ENCODE data around the gene ABCB4. TPM values are rescaled to one million over a fixed set of nuclear protein-coding genes. Genes with fewer than 3 reads are reported as not detected.

The ABCB4 gene
- polyA plus RNA-seq, 1 donor (not counting 4 experiments of a cell fraction or from before 2014, with no cell fraction given) = not detected

- Histone ChIP-seq H3K4me2 (ENCODE audit: control insufficient read depth, extremely low read depth, insufficient read depth, low read depth, low read length) (no peak overlapping the region), H3K4me3 (ENCODE audit: control insufficient read depth in 2 of 3, extremely low read depth in 1 of 3, insufficient read depth in 2 of 3, low read depth in 1 of 3, low read length in 3 of 3) (no peak overlapping the region), H2AFZ (ENCODE audit: control insufficient read depth, low read length) (no peak overlapping the region), H3K79me2 (ENCODE audit: control insufficient read depth, insufficient read depth, low read length) (no peaks in the 10 kb centered on the region), H4K20me1 (ENCODE audit: control insufficient read depth, extremely low read depth, insufficient read depth, low read length) (no peaks in the 10 kb centered on the region), H3K9ac (ENCODE audit: control insufficient read depth, extremely low read depth, insufficient read depth, low read length) (no peak overlapping the region), H3K27ac (ENCODE audit: control insufficient read depth, insufficient read depth, low read length) (no peak overlapping the region), H3K27me3 (ENCODE audit: control insufficient read depth, extremely low read depth, insufficient read depth, low read length) (no peaks in the 10 kb centered on the region), H3K9me3 (ENCODE audit: control insufficient read depth, low read depth, low read length) (no peaks in the 10 kb centered on the region), H3K4me1 (ENCODE audit: control insufficient read depth, extremely low read depth, insufficient read depth, low read length) (no peaks in the 10 kb centered on the region), H3K36me3 (ENCODE audit: control insufficient read depth in 2 of 2, extremely low read depth in 1 of 2, insufficient read depth in 2 of 2, low read length in 2 of 2) (no peaks in the 10 kb centered on the region), H3K9me1 (ENCODE audit: control insufficient read depth, extremely low read depth, insufficient read depth, low read length) (no peaks in the 10 kb centered on the region)
- dilution Hi-C loops (cut with MboI; ENCODE audit: extremely low pct_ligation_motif_present, low sequenced_read_pairs) = no loop called here
- DNase-seq (ENCODE audit: low read depth, low spot score) (no peak), FAIRE-seq (no peak)
- TF ChIP-seq EZH2 (IDR thresholded peaks at IDR 0.05; ENCODE audit: low read length) = no peak
- TF ChIP-seq, protein P1, sequence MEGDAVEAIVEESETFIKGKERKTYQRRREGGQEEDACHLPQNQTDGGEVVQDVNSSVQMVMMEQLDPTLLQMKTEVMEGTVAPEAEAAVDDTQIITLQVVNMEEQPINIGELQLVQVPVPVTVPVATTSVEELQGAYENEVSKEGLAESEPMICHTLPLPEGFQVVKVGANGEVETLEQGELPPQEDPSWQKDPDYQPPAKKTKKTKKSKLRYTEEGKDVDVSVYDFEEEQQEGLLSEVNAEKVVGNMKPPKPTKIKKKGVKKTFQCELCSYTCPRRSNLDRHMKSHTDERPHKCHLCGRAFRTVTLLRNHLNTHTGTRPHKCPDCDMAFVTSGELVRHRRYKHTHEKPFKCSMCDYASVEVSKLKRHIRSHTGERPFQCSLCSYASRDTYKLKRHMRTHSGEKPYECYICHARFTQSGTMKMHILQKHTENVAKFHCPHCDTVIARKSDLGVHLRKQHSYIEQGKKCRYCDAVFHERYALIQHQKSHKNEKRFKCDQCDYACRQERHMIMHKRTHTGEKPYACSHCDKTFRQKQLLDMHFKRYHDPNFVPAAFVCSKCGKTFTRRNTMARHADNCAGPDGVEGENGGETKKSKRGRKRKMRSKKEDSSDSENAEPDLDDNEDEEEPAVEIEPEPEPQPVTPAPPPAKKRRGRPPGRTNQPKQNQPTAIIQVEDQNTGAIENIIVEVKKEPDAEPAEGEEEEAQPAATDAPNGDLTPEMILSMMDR (optimal IDR thresholded peaks at IDR 0.05 in 1 of 3, IDR thresholded peaks at IDR 0.05 in 1 of 3, conservative IDR thresholded peaks at IDR 0.05 in 1 of 3; ENCODE audit: extremely low read depth in 1 of 3, insufficient read depth in 2 of 3, low read length in 3 of 3) = no peak
Observed at GRCh38 chr7:87420173-87420572, 55.3 kb downstream of the ABCB4 start.

DNA sequence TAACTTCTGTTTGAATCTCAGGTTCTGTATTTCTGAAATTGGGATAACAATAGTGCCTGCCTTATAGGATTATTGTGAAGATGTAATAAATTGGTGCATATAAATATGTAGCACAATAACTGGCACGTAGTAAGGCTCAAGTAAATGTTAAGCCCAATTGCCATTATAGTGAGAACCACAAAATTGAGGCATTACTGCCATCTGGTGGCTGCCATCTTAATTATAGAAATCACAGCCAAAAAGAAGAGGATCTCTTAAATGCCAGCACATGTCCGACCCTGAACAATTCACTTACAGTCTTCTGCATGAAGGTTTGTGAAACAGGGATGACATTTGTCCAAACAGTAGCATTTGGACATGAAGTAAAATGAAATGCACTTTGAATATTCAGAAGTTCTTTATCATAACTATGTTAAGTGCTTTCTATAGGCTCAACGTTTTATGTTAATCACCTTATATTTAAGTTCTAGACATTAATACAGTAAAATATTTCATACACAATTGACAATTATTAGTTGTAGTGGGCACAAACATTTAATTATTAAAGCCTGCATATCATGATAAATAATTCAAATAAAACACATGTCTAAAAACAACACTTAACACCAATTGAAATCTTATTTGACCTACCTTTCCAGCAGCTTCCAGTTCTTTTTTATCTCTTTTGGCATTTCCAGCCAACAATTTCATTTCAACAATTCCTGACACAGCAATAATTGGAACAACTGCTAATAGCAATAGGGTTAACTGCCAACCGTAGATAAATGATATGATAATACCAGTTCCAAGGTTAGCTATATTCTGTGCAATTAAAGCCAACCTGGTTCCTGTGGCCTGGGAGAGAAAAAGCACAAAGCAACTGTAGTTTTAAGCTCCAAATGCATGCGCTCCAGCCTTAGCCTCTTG is 58.5 kb downstream of the ABCB4 start:
- H3K9me3 ChIP-seq (ENCODE audit: control insufficient read depth, low read depth, low read length) = no peaks in the 10 kb centered on the region
- no peak overlapping the region for H3K9ac ChIP-seq (ENCODE audit: control insufficient read depth, extremely low read depth, insufficient read depth, low read length)
- peaks cover 8% of the 10 kb centered on the region for H3K4me1 ChIP-seq (ENCODE audit: control insufficient read depth, extremely low read depth, insufficient read depth, low read length)
- FAIRE-seq (peak; percentile 67), DNase-seq (ENCODE audit: low read depth, low spot score) (peak; percentile 36)
- no peaks in the 10 kb centered on the region for H3K9me1 ChIP-seq (ENCODE audit: control insufficient read depth, extremely low read depth, insufficient read depth, low read length)
- H3K4me2 ChIP-seq (ENCODE audit: control insufficient read depth, extremely low read depth, insufficient read depth, low read depth, low read length) = no peak overlapping the region
- H2AFZ ChIP-seq (ENCODE audit: control insufficient read depth, low read length) = no peak overlapping the region
- no peaks in the 10 kb centered on the region for H3K36me3 ChIP-seq (ENCODE audit: control insufficient read depth in 2 of 2, extremely low read depth in 1 of 2, insufficient read depth in 2 of 2, low read length in 2 of 2)
- H3K27ac ChIP-seq (ENCODE audit: control insufficient read depth, insufficient read depth, low read length) = no peak overlapping the region
- H3K4me3 ChIP-seq (ENCODE audit: control insufficient read depth in 2 of 3, extremely low read depth in 1 of 3, insufficient read depth in 2 of 3, low read depth in 1 of 3, low read length in 3 of 3) = no peak overlapping the region
- no peak for TF ChIP-seq EZH2 (IDR thresholded peaks at IDR 0.05; ENCODE audit: low read length)
- TF ChIP-seq, protein P1 (optimal IDR thresholded peaks at IDR 0.05 in 1 of 3, IDR thresholded peaks at IDR 0.05 in 1 of 3, conservative IDR thresholded peaks at IDR 0.05 in 1 of 3; ENCODE audit: extremely low read depth in 1 of 3, insufficient read depth in 2 of 3, low read length in 3 of 3) = peak; percentile 36 to 56 (median 41)
- no peaks in the 10 kb centered on the region for H3K27me3 ChIP-seq (ENCODE audit: control insufficient read depth, extremely low read depth, insufficient read depth, low read length)
- dilution Hi-C loops (cut with MboI; ENCODE audit: extremely low pct_ligation_motif_present, low sequenced_read_pairs) = no loop called here
- no peaks in the 10 kb centered on the region for H3K79me2 ChIP-seq (ENCODE audit: control insufficient read depth, insufficient read depth, low read length)
- no peaks in the 10 kb centered on the region for H4K20me1 ChIP-seq (ENCODE audit: control insufficient read depth, extremely low read depth, insufficient read depth, low read length)

All from keratinocyte (primary cell).